Central memory CD8-positive, alpha-beta T cell (primary cell): ENCODE data around the gene AGPAT4.
A peak's percentile ranks its signal among the peaks of the same experiment; 100 is the strongest.

Experiments
- ATAC-seq: fragments of 150-1000 bp; cut with Tn5 transposase; replicated peaks from 2 replicates; pipeline ENCODE4 v1.10.0; 2022; ENCODE audit warnings: mild to moderate bottlenecking, moderate FRiP score, moderate number of reproducible peaks; ENCODE audit not compliant: poor library complexity, severe bottlenecking; ENCODE audit errors: extremely low read depth
- DNase-seq, 2 donors: peaks; one replicate each; pipeline ENCODE4 v3.0.0; 2021; ENCODE audit warnings: low spot score in 2 of 2
- H3K27ac Mint-ChIP-seq: one replicate; pipeline ENCODE4 v1.8.0; 2022; ENCODE audit warnings: low read depth, mild to moderate bottlenecking, moderate library complexity, mixed read lengths
- H3K27me3 Mint-ChIP-seq: one replicate; pipeline ENCODE4 v1.8.0; 2022; ENCODE audit warnings: mixed read lengths
- H3K36me3 Mint-ChIP-seq: one replicate; pipeline ENCODE4 v1.8.0; 2022; ENCODE audit warnings: mild to moderate bottlenecking, moderate library complexity, mixed read lengths; ENCODE audit not compliant: insufficient read depth
- H3K4me1 Mint-ChIP-seq: one replicate; pipeline ENCODE4 v1.8.0; 2022; ENCODE audit warnings: mixed read lengths
- H3K4me3 Mint-ChIP-seq: one replicate; pipeline ENCODE4 v1.8.0; 2022; ENCODE audit warnings: mild to moderate bottlenecking, moderate library complexity, mixed read lengths
- H3K9me3 Mint-ChIP-seq: one replicate; pipeline ENCODE4 v1.8.0; 2022; ENCODE audit warnings: mixed read lengths

Gene AGPAT4

GRCh38 chr6:161107779-161108730 lies 165.8 kb downstream of the AGPAT4 start:
- H3K4me1 Mint-ChIP-seq, result no peaks in the 10 kb centered on the region
- H3K27ac Mint-ChIP-seq, result peak overlapping the region; percentile 18
- no peaks in the 10 kb centered on the region for H3K27me3 Mint-ChIP-seq
- no peak for ATAC-seq
- DNase-seq, result no peak
- H3K9me3 Mint-ChIP-seq, result no peaks in the 10 kb centered on the region
- no peak overlapping the region for H3K4me3 Mint-ChIP-seq
- H3K36me3 Mint-ChIP-seq, result peaks cover 67% of the 10 kb centered on the region

- Mint-ChIP-seq H3K9me3 (no peaks in the 10 kb centered on the region), H3K27ac (peak overlapping the region; percentile 20), H3K4me1 (no peaks in the 10 kb centered on the region), H3K4me3 (no peak overlapping the region), H3K36me3 (peaks cover 53% of the 10 kb centered on the region), H3K27me3 (no peaks in the 10 kb centered on the region)
- DNase-seq, result no peak
- no peak for ATAC-seq
Measured at GRCh38 chr6:161105408-161105807, 168.5 kb downstream of the AGPAT4 start.

- no peak overlapping the region for H3K4me3 Mint-ChIP-seq
- H3K9me3 Mint-ChIP-seq, result no peaks in the 10 kb centered on the region
- H3K4me1 Mint-ChIP-seq, result no peaks in the 10 kb centered on the region
- peak overlapping the region; percentile 20 for H3K27ac Mint-ChIP-seq
- H3K36me3 Mint-ChIP-seq, result peaks cover 49% of the 10 kb centered on the region
- DNase-seq (no peak), ATAC-seq (no peak)
- H3K27me3 Mint-ChIP-seq, result no peaks in the 10 kb centered on the region
Measured at GRCh38 chr6:161104966-161105365, 168.9 kb downstream of the AGPAT4 start.

GRCh38 chr6:161103475-161103874 lies 170.4 kb downstream of the AGPAT4 start:
- H3K36me3 Mint-ChIP-seq, result peaks cover 50% of the 10 kb centered on the region
- ATAC-seq (no peak), DNase-seq (no peak)
- H3K9me3 Mint-ChIP-seq, result no peaks in the 10 kb centered on the region
- no peak overlapping the region for H3K27ac Mint-ChIP-seq
- no peaks in the 10 kb centered on the region for H3K4me1 Mint-ChIP-seq
- H3K27me3 Mint-ChIP-seq, result no peaks in the 10 kb centered on the region
- H3K4me3 Mint-ChIP-seq, result no peak overlapping the region

GRCh38 chr6:161101517-161101916 lies 172.3 kb downstream of the AGPAT4 start:
- Mint-ChIP-seq H3K4me1 (no peaks in the 10 kb centered on the region), H3K27ac (no peak overlapping the region), H3K36me3 (peaks cover 49% of the 10 kb centered on the region), H3K9me3 (no peaks in the 10 kb centered on the region), H3K27me3 (no peaks in the 10 kb centered on the region), H3K4me3 (no peak overlapping the region)
- no peak for DNase-seq
- ATAC-seq, result no peak

GRCh38 chr6:161100072-161100471 lies 173.8 kb downstream of the AGPAT4 start:
- Mint-ChIP-seq H3K27ac (no peak overlapping the region), H3K9me3 (no peaks in the 10 kb centered on the region), H3K4me1 (no peaks in the 10 kb centered on the region), H3K36me3 (peaks cover 42% of the 10 kb centered on the region), H3K27me3 (no peaks in the 10 kb centered on the region), H3K4me3 (no peak overlapping the region)
- DNase-seq (no peak), ATAC-seq (no peak)

GRCh38 chr6:161095916-161096315 lies 177.9 kb downstream of the AGPAT4 start:
- DNase-seq, result no peak
- no peaks in the 10 kb centered on the region for H3K4me1 Mint-ChIP-seq
- no peak for ATAC-seq
- peaks cover 53% of the 10 kb centered on the region for H3K36me3 Mint-ChIP-seq
- H3K27ac Mint-ChIP-seq, result no peak overlapping the region
- H3K27me3 Mint-ChIP-seq, result no peaks in the 10 kb centered on the region
- no peak overlapping the region for H3K4me3 Mint-ChIP-seq
- no peaks in the 10 kb centered on the region for H3K9me3 Mint-ChIP-seq

- Mint-ChIP-seq H3K9me3 (no peaks in the 10 kb centered on the region), H3K27ac (no peak overlapping the region), H3K27me3 (no peaks in the 10 kb centered on the region), H3K4me1 (no peaks in the 10 kb centered on the region), H3K36me3 (peaks cover 55% of the 10 kb centered on the region), H3K4me3 (no peak overlapping the region)
- no peak for DNase-seq
- no peak for ATAC-seq
Measured at GRCh38 chr6:161094955-161095354, 178.9 kb downstream of the AGPAT4 start.

GRCh38 chr6:161091972-161092701 lies 181.7 kb downstream of the AGPAT4 start:
- H3K27me3 Mint-ChIP-seq, result no peaks in the 10 kb centered on the region
- H3K27ac Mint-ChIP-seq, result no peak overlapping the region
- ATAC-seq (no peak), DNase-seq (no peak)
- no peaks in the 10 kb centered on the region for H3K9me3 Mint-ChIP-seq
- no peak overlapping the region for H3K4me3 Mint-ChIP-seq
- peaks cover 52% of the 10 kb centered on the region for H3K36me3 Mint-ChIP-seq
- no peaks in the 10 kb centered on the region for H3K4me1 Mint-ChIP-seq

- Mint-ChIP-seq H3K27ac (no peak overlapping the region), H3K27me3 (no peaks in the 10 kb centered on the region)
Measured at GRCh38 chr6:161091151-161091550, 182.7 kb downstream of the AGPAT4 start.

GRCh38 chr6:161088676-161089328 lies 185.1 kb downstream of the AGPAT4 start:
- H3K4me3 Mint-ChIP-seq, result no peak overlapping the region
- H3K27ac Mint-ChIP-seq, result no peak overlapping the region
- DNase-seq, result no peak
- H3K27me3 Mint-ChIP-seq, result no peaks in the 10 kb centered on the region
- no peaks in the 10 kb centered on the region for H3K9me3 Mint-ChIP-seq
- peaks cover 56% of the 10 kb centered on the region for H3K36me3 Mint-ChIP-seq
- ATAC-seq, result no peak
- no peaks in the 10 kb centered on the region for H3K4me1 Mint-ChIP-seq

More at GRCh38 chr6:161091151-161091550, 182.7 kb downstream of the AGPAT4 start:
- Mint-ChIP-seq H3K4me1 (no peaks in the 10 kb centered on the region), H3K9me3 (no peaks in the 10 kb centered on the region), H3K4me3 (no peak overlapping the region), H3K36me3 (peaks cover 57% of the 10 kb centered on the region)
- ATAC-seq (no peak), DNase-seq (no peak)

- H3K4me1 Mint-ChIP-seq, result no peaks in the 10 kb centered on the region
- H3K36me3 Mint-ChIP-seq, result peaks cover 35% of the 10 kb centered on the region
- ATAC-seq, result no peak
- H3K4me3 Mint-ChIP-seq, result no peak overlapping the region
- H3K9me3 Mint-ChIP-seq, result no peaks in the 10 kb centered on the region
- no peak for DNase-seq
- no peaks in the 10 kb centered on the region for H3K27me3 Mint-ChIP-seq
- no peak overlapping the region for H3K27ac Mint-ChIP-seq
Measured at GRCh38 chr6:161085246-161085645, 188.6 kb downstream of the AGPAT4 start.
